IMR-90 (cell line): Measurements from ENCODE around the gene GABRB2. TPM values are rescaled to one million over a fixed set of nuclear protein-coding genes. Genes with fewer than 3 reads are reported as not detected.

Experiments
- ATAC-seq: fragments of 200-7000 bp; cut with Tn5 transposase; 2 replicates; pipeline ENCODE4 v1.9.1; 2020; ENCODE audit warnings: low read depth, mild to moderate bottlenecking, moderate library complexity
- BruUV-seq: library from RNA; stranded (reverse); fragments of 400-500 nt; replicated peaks from 2 replicates; lab custom pipeline; 2021; lab: Mats Ljungman, UMichigan
- CTCF ChIA-PET: fragments of 300-600 bp; formaldehyde crosslinking; extraction: SDS; loops from one replicate; lab custom pipeline; 2021; ENCODE audit warnings: antibody characterized with exemption; lab: Yijun Ruan, JAX
- POLR2A ChIA-PET: fragments of 300-600 bp; sonication (Branson Sonifier 250); formaldehyde crosslinking; loops from one replicate; lab custom pipeline; 2022; ENCODE audit warnings: antibody characterized with exemption; ENCODE audit not compliant: unreplicated experiment; lab: Charles Lee
- DNase-seq: peaks from one replicate; pipeline ENCODE4 v3.0.0; 2013
- H2AFZ ChIP-seq: replicated peaks from 2 replicates; pipeline ENCODE3; 2013; ENCODE audit warnings: low read length, mild to moderate bottlenecking; ENCODE audit not compliant: poor library complexity
- H2AK5ac ChIP-seq: 2 replicates; pipeline ENCODE4 v1.6.1; 2013; ENCODE audit warnings: low read depth, low read length, inconsistent platforms
- H2AK9ac ChIP-seq: replicated peaks from 2 replicates; pipeline ENCODE3; 2013; ENCODE audit warnings: mild to moderate bottlenecking, low read depth, low read length, moderate library complexity; ENCODE audit not compliant: poor library complexity
- H2BK120ac ChIP-seq: 2 replicates; pipeline ENCODE4 v1.6.1; 2013; ENCODE audit warnings: low read depth, low read length, inconsistent platforms
- H2BK15ac ChIP-seq: 3 replicates; pipeline ENCODE4 v1.6.1; 2013; ENCODE audit warnings: low read depth, low read length, inconsistent platforms
- H2BK20ac ChIP-seq: 2 replicates; pipeline ENCODE4 v1.6.1; 2013; ENCODE audit warnings: low read depth, mild to moderate bottlenecking, inconsistent platforms, low read length, moderate library complexity
- H2BK5ac ChIP-seq: 2 replicates; pipeline ENCODE4 v1.6.1; 2013; ENCODE audit warnings: mild to moderate bottlenecking, low read depth, low read length, inconsistent platforms; ENCODE audit not compliant: poor library complexity, severe bottlenecking
- H3K14ac ChIP-seq: replicated peaks from 2 replicates; pipeline ENCODE4 v1.6.1; 2013; ENCODE audit warnings: low read depth, low read length, inconsistent platforms
- H3K18ac ChIP-seq: 2 replicates; pipeline ENCODE4 v1.6.1; 2013; ENCODE audit warnings: low read depth, low read length, control low read depth
- H3K23ac ChIP-seq: 2 replicates; pipeline ENCODE4 v1.6.1; 2013; ENCODE audit warnings: low read depth, low read length, inconsistent platforms
- H3K27ac ChIP-seq: 2 replicates; pipeline ENCODE4 v1.5.1; 2013; ENCODE audit warnings: mild to moderate bottlenecking, control low read depth, low read length; ENCODE audit not compliant: insufficient read depth
- H3K27me3 ChIP-seq: 2 replicates; pipeline ENCODE4 v1.6.1; 2013; ENCODE audit warnings: low read length; ENCODE audit not compliant: control insufficient read depth, insufficient read depth
- H3K36me3 ChIP-seq: 2 replicates; pipeline ENCODE4 v1.6.1; 2013; ENCODE audit warnings: low read length, mixed read lengths; ENCODE audit not compliant: control insufficient read depth, insufficient read depth
- H3K4ac ChIP-seq: 2 replicates; pipeline ENCODE4 v1.6.1; 2013; ENCODE audit warnings: low read depth, low read length, inconsistent platforms
- H3K4me1 ChIP-seq: 2 replicates; pipeline ENCODE4 v1.6.1; 2013; ENCODE audit warnings: low read length, mixed read lengths; ENCODE audit not compliant: control insufficient read depth, insufficient read depth
- H3K4me2 ChIP-seq: 2 replicates; pipeline ENCODE4 v1.6.1; 2013; ENCODE audit warnings: low read depth, mild to moderate bottlenecking, control low read depth, low read length, moderate library complexity
- H3K4me3 ChIP-seq: 2 replicates; pipeline ENCODE4 v1.5.1; 2013; ENCODE audit warnings: low read depth, mild to moderate bottlenecking, control low read depth, low read length, moderate library complexity; ENCODE audit not compliant: insufficient read depth
- H3K56ac ChIP-seq: 2 replicates; pipeline ENCODE4 v1.6.1; 2013; ENCODE audit warnings: low read length, inconsistent platforms; ENCODE audit not compliant: insufficient read depth; ENCODE audit errors: extremely low read depth
- H3K79me1 ChIP-seq, 2 experiments: 2 replicates each; pipeline ENCODE4 v1.6.1; 2013; ENCODE audit warnings: low read length in 2 of 2, inconsistent platforms in 1 of 2, low read depth in 1 of 2
- H3K9ac ChIP-seq: 2 replicates; pipeline ENCODE4 v1.6.1; 2013; ENCODE audit warnings: low read depth, low read length, control low read depth
- H3K9me1 ChIP-seq: 2 replicates; pipeline ENCODE4 v1.6.1; 2013; ENCODE audit warnings: low read length, inconsistent platforms; ENCODE audit not compliant: insufficient read depth
- H3K9me3 ChIP-seq: 2 replicates; pipeline ENCODE4 v1.6.1; 2013; ENCODE audit warnings: low read length; ENCODE audit not compliant: control insufficient read depth, insufficient read depth
- H4K20me1 ChIP-seq: 2 replicates; pipeline ENCODE4 v1.6.1; 2013; ENCODE audit warnings: low read length, inconsistent platforms; ENCODE audit not compliant: insufficient read depth
- H4K5ac ChIP-seq: 2 replicates; pipeline ENCODE4 v1.6.1; 2013; ENCODE audit warnings: mild to moderate bottlenecking, low read depth, low read length, control low read depth
- H4K8ac ChIP-seq, 2 experiments: 2 replicates each; pipeline ENCODE4 v1.6.1; 2013; ENCODE audit warnings: low read depth in 2 of 2, low read length in 2 of 2, control low read depth in 1 of 2, inconsistent platforms in 1 of 2
- H4K91ac ChIP-seq: 2 replicates; pipeline ENCODE4 v1.6.1; 2013; ENCODE audit warnings: low read depth, low read length, inconsistent platforms; ENCODE audit not compliant: insufficient read depth
- CEBPB ChIP-seq: IDR thresholded peaks from 2 replicates; pipeline ENCODE4 v1.6.1; 2012; ENCODE audit warnings: low read depth, low read length, improper control_type of control experiment
- MAFK ChIP-seq: IDR thresholded peaks from 2 replicates; pipeline ENCODE4 v1.6.1; 2012; ENCODE audit warnings: low read depth, low read length, improper control_type of control experiment
- MAZ ChIP-seq: IDR thresholded peaks from 2 replicates; pipeline ENCODE4 v1.6.1; 2012; ENCODE audit warnings: low read depth, mild to moderate bottlenecking, low read length, improper control_type of control experiment, moderate library complexity, borderline replicate concordance
- MXI1 ChIP-seq: IDR thresholded peaks from 2 replicates; pipeline ENCODE4 v1.6.1; 2012; ENCODE audit warnings: low read depth, mild to moderate bottlenecking, low read length, moderate library complexity, borderline replicate concordance
- RAD21 ChIP-seq: IDR thresholded peaks from 2 replicates; pipeline ENCODE4 v1.6.1; 2012; ENCODE audit warnings: low read length, improper control_type of control experiment
- RFX5 ChIP-seq: IDR thresholded peaks from 2 replicates; pipeline ENCODE4 v1.8.0; 2012; ENCODE audit warnings: low read depth, mild to moderate bottlenecking, low read length, moderate library complexity
- dilution Hi-C: fragments of 300-500 bp; cut with HindIII; formaldehyde crosslinking; loops from one replicate; pipeline ENCODE4 v1.14.3; 2018; ENCODE audit warnings: low sequenced_read_pairs; ENCODE audit not compliant: unreplicated experiment
- in situ Hi-C: fragments of 300-500 bp; cut with MboI; formaldehyde crosslinking; loops from 3 replicates; pipeline ENCODE4 v1.14.3; 2019; ENCODE audit warnings: low sequenced_read_pairs, inconsistent platforms, mixed read lengths
- intact Hi-C: fragments of 100-400 bp; cut with micrococcal nuclease; formaldehyde crosslinking; loops from 2 replicates; pipeline ENCODE4 v1.10.0; 2022
- polyA plus RNA-seq, 3 experiments: library from polyadenylated mRNA; depleted of rRNA; stranded (reverse); fragments of >200 nt; gene quantifications; 2 replicates each; pipeline ENCODE4 v1.2.3, GENCODE V29; 2012; ENCODE audit warnings: low replicate concordance in 1 of 3
- total RNA-seq: library from RNA; depleted of rRNA; stranded (reverse); fragments of >200 nt; gene quantifications from 2 replicates; pipeline ENCODE4 v1.2.3, GENCODE V29; 2012
- TF ChIP-seq, protein P1 (sequence below): fragments of 150-350 bp; IDR thresholded peaks from 2 replicates; pipeline ENCODE4 v1.6.1; 2016; ENCODE audit warnings: low read depth, mild to moderate bottlenecking, low read length, moderate library complexity, borderline replicate concordance
- TF ChIP-seq, protein P2 (sequence below): fragments of 150-350 bp; IDR thresholded peaks from 2 replicates; pipeline ENCODE4 v1.6.1; 2017; ENCODE audit warnings: mild to moderate bottlenecking, antibody characterized with exemption, low read length, low read depth

Gene GABRB2
- total and polyA plus RNA-seq, 2 of the 4 experiments (the other 2 are of a cell fraction) = not detected

DNA sequence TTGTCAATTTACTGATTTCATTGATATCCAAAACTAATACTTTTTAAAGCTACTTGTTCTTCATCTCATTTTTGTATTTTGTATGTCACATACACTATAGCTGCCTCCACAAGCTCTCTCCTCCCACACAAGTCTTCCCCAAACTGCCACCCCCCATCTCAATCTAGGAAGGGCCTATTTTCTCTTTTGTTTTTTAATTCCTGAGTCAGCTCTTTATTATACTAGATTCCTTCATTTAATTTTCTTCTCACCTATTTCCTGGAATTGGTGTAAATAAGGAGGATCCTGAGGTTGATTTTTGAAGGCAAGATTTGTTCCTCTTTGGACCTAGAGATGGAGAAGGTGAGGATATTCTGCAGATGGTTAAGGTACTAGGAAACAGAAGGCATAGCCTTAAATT is 277.4 kb downstream of the GABRB2 start:
- H3K9ac ChIP-seq = no peak overlapping the region
- no peak overlapping the region for H2BK15ac ChIP-seq
- H3K9me3 ChIP-seq = peaks cover 8% of the 10 kb centered on the region
- H3K79me1 ChIP-seq = no peaks in the 10 kb centered on the region
- ChIA-PET POLR2A (no interaction called here), CTCF (no interaction called here)
- no peaks in the 10 kb centered on the region for H3K36me3 ChIP-seq
- no peak overlapping the region for H4K91ac ChIP-seq
- no peaks in the 10 kb centered on the region for H3K9me1 ChIP-seq
- no peaks in the 10 kb centered on the region for H3K4me1 ChIP-seq
- no peak overlapping the region for H3K14ac ChIP-seq
- no peak overlapping the region for H2BK5ac ChIP-seq
- H2AFZ ChIP-seq = no peak overlapping the region
- intact Hi-C loops (no loop called here), in situ Hi-C loops (no loop called here), dilution Hi-C loops (no loop called here)
- H3K27ac ChIP-seq = no peak overlapping the region
- H3K56ac ChIP-seq = no peak overlapping the region
- no peak overlapping the region for H2BK120ac ChIP-seq
- no peak overlapping the region for H3K4ac ChIP-seq
- no peak overlapping the region for H4K5ac ChIP-seq
- no peak overlapping the region for H3K18ac ChIP-seq
- TF ChIP-seq RFX5 (no peak), CEBPB (no peak), MAFK (peak; percentile 53), MAZ (no peak), RAD21 (no peak), MXI1 (no peak)
- TF ChIP-seq, protein P1, sequence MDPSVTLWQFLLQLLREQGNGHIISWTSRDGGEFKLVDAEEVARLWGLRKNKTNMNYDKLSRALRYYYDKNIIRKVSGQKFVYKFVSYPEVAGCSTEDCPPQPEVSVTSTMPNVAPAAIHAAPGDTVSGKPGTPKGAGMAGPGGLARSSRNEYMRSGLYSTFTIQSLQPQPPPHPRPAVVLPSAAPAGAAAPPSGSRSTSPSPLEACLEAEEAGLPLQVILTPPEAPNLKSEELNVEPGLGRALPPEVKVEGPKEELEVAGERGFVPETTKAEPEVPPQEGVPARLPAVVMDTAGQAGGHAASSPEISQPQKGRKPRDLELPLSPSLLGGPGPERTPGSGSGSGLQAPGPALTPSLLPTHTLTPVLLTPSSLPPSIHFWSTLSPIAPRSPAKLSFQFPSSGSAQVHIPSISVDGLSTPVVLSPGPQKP = no peak
- TF ChIP-seq, protein P2, sequence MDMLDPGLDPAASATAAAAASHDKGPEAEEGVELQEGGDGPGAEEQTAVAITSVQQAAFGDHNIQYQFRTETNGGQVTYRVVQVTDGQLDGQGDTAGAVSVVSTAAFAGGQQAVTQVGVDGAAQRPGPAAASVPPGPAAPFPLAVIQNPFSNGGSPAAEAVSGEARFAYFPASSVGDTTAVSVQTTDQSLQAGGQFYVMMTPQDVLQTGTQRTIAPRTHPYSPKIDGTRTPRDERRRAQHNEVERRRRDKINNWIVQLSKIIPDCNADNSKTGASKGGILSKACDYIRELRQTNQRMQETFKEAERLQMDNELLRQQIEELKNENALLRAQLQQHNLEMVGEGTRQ = no peak
- no peak overlapping the region for H4K8ac ChIP-seq
- no peaks in the 10 kb centered on the region for H3K27me3 ChIP-seq
- no peak overlapping the region for H3K4me2 ChIP-seq
- H3K23ac ChIP-seq = no peak overlapping the region
- no peak for ATAC-seq
- no peak overlapping the region for H2AK5ac ChIP-seq
- no TSS peak for BruUV-seq
- DNase-seq = no peak
- no peak overlapping the region for H2BK20ac ChIP-seq
- no peaks in the 10 kb centered on the region for H4K20me1 ChIP-seq
- no peak overlapping the region for H3K4me3 ChIP-seq
- H2AK9ac ChIP-seq = no peak overlapping the region
